Urinary bladder (tissue), 4 donors: Measurements from ENCODE around the gene ATP6V1A. TPM values are rescaled to one million over a fixed set of nuclear protein-coding genes. Genes with fewer than 3 reads are reported as not detected.

ENCODE experiments used
- DNase-seq: peaks from one replicate; pipeline ENCODE4 v3.0.0-alpha.2; 2015; ENCODE audit errors: extremely low spot score
- H3K27ac ChIP-seq: one replicate; pipeline ENCODE4 v1.5.1; 2013; ENCODE audit warnings: low read depth, mild to moderate bottlenecking, moderate library complexity
- H3K36me3 ChIP-seq: one replicate; pipeline ENCODE4 v1.6.1; 2013; ENCODE audit warnings: mild to moderate bottlenecking, moderate library complexity; ENCODE audit not compliant: insufficient read depth
- H3K4me1 ChIP-seq: one replicate; pipeline ENCODE4 v1.6.1; 2013; ENCODE audit warnings: mild to moderate bottlenecking, moderate library complexity; ENCODE audit not compliant: insufficient read depth
- H3K4me3 ChIP-seq: one replicate; pipeline ENCODE4 v1.5.1; 2013; ENCODE audit warnings: low read depth, low read length
- WGBS: extraction: QIAGEN DNeasy Blood & Tissue Kit; methylation state at CpG from one replicate; pipeline ENCODE4 v1.1.7; 2013; 5-methylcytosine and 5-hydroxymethylcytosine counted together
- polyA plus RNA-seq: library from polyadenylated mRNA; stranded (reverse); fragments of 200-250 nt; gene quantifications from one replicate; pipeline ENCODE4 v1.2.3, GENCODE V29; 2013
- total RNA-seq: library from RNA; depleted of rRNA; stranded (reverse); fragments of >200 nt; gene quantifications from one replicate; pipeline ENCODE4 v1.2.3, GENCODE V29; 2014
- donor health status: healthy with polysubstance abuse.
- donor health status: healthy.

ATP6V1A gene
- total and polyA plus RNA-seq, 2 donors: 14.2 to 55.0 TPM

- 49% methylated on average over 4 of the region's 4 CpGs for WGBS
Observed at GRCh38 chr3:113731694-113732093, 15.1 kb upstream of the ATP6V1A start.

GRCh38 chr3:113736548-113737089 is 10.2 kb upstream of the ATP6V1A start:
- Histone ChIP-seq H3K27ac (no peak overlapping the region), H3K36me3 (no peaks in the 10 kb centered on the region), H3K4me1 (no peaks in the 10 kb centered on the region), H3K4me3 (no peak overlapping the region)
- peak; percentile 17 for DNase-seq
- WGBS: 11% methylated on average over 3 of the region's 3 CpGs

More at GRCh38 chr3:113731694-113732093, 15.1 kb upstream of the ATP6V1A start:
- H3K4me3 ChIP-seq: no peak overlapping the region
- no peak overlapping the region for H3K27ac ChIP-seq
- H3K4me1 ChIP-seq: no peaks in the 10 kb centered on the region
- DNase-seq: no peak
- H3K36me3 ChIP-seq: peaks cover 2% of the 10 kb centered on the region

GRCh38 chr3:113741086-113741485 is 5.7 kb upstream of the ATP6V1A start:
- Histone ChIP-seq H3K27ac (no peak overlapping the region), H3K36me3 (no peaks in the 10 kb centered on the region), H3K4me1 (no peaks in the 10 kb centered on the region), H3K4me3 (no peak overlapping the region)
- WGBS: 71% methylated on average over 5 of the region's 5 CpGs
- no peak for DNase-seq

GRCh38 chr3:113741620-113742019 is 5.2 kb upstream of the ATP6V1A start:
- 80% methylated on average over 1 of the region's 1 CpG for WGBS
- Histone ChIP-seq H3K27ac (no peak overlapping the region), H3K4me3 (no peak overlapping the region), H3K36me3 (no peaks in the 10 kb centered on the region), H3K4me1 (no peaks in the 10 kb centered on the region)
- DNase-seq: no peak

GRCh38 chr3:113743006-113743630 is 3.7 kb upstream of the ATP6V1A start:
- no peaks in the 10 kb centered on the region for H3K36me3 ChIP-seq
- H3K4me1 ChIP-seq: no peaks in the 10 kb centered on the region
- no peak overlapping the region for H3K4me3 ChIP-seq
- WGBS: 74% methylated on average over 7 of the region's 7 CpGs
- no peak overlapping the region for H3K27ac ChIP-seq
- no peak for DNase-seq

GRCh38 chr3:113744941-113745755 is 1.7 kb upstream of the ATP6V1A start:
- Histone ChIP-seq H3K27ac (peak overlapping the region; percentile 69), H3K4me3 (peak overlapping the region; percentile 57), H3K4me1 (no peaks in the 10 kb centered on the region), H3K36me3 (no peaks in the 10 kb centered on the region)
- WGBS: under 1% methylated on average over 35 of the region's 35 CpGs
- peak; percentile 80 for DNase-seq

- Histone ChIP-seq H3K4me1 (no peaks in the 10 kb centered on the region), H3K36me3 (no peaks in the 10 kb centered on the region), H3K27ac (peak within 1 kb of the TSS; percentile 91), H3K4me3 (peak within 1 kb of the TSS; percentile 57)
- DNase-seq: peak; percentile 90
- under 1% methylated on average over 72 of the region's 72 CpGs for WGBS
Observed at GRCh38 chr3:113745756-113746547, 883 bp upstream of the ATP6V1A start, which contains the start of gene NAA50. Gene NAA50, minus strand, starts transcription at chr3:113746249. Its CDS starts 300 bp downstream, at chr3:113745949.

GRCh38 chr3:113747283-113748046 is 630 bp downstream of the ATP6V1A start:
- Histone ChIP-seq H3K4me3 (peak overlapping the region; percentile 57), H3K27ac (peak overlapping the region; percentile 39), H3K4me1 (no peaks in the 10 kb centered on the region), H3K36me3 (no peaks in the 10 kb centered on the region)
- DNase-seq: no peak
- WGBS: 2% methylated on average over 18 of the region's 18 CpGs

GRCh38 chr3:113751141-113751540 is 4.3 kb downstream of the ATP6V1A start:
- no peak for DNase-seq
- H3K27ac ChIP-seq: no peak overlapping the region
- no peaks in the 10 kb centered on the region for H3K4me1 ChIP-seq
- no peaks in the 10 kb centered on the region for H3K36me3 ChIP-seq
- H3K4me3 ChIP-seq: no peak overlapping the region

- no peaks in the 10 kb centered on the region for H3K4me1 ChIP-seq
- H3K27ac ChIP-seq: no peak overlapping the region
- H3K4me3 ChIP-seq: no peak overlapping the region
- no peaks in the 10 kb centered on the region for H3K36me3 ChIP-seq
- WGBS: 67% methylated on average over 4 of the region's 4 CpGs
- no peak for DNase-seq
Observed at GRCh38 chr3:113753376-113753985, 6.6 kb downstream of the ATP6V1A start.

- Histone ChIP-seq H3K27ac (no peak overlapping the region), H3K36me3 (no peaks in the 10 kb centered on the region), H3K4me3 (no peak overlapping the region), H3K4me1 (no peaks in the 10 kb centered on the region)
- WGBS: 75% methylated on average over 5 of the region's 5 CpGs
- no peak for DNase-seq
Observed at GRCh38 chr3:113754494-113755159, 7.8 kb downstream of the ATP6V1A start.

GRCh38 chr3:113758389-113759024 is 11.7 kb downstream of the ATP6V1A start:
- DNase-seq: no peak
- Histone ChIP-seq H3K4me1 (no peaks in the 10 kb centered on the region), H3K36me3 (no peaks in the 10 kb centered on the region), H3K27ac (no peak overlapping the region), H3K4me3 (no peak overlapping the region)
- WGBS: 99% methylated on average over 1 of the region's 1 CpG
